ENCODE measurements around the gene OTOP2.

OTOP2 gene

DNA sequence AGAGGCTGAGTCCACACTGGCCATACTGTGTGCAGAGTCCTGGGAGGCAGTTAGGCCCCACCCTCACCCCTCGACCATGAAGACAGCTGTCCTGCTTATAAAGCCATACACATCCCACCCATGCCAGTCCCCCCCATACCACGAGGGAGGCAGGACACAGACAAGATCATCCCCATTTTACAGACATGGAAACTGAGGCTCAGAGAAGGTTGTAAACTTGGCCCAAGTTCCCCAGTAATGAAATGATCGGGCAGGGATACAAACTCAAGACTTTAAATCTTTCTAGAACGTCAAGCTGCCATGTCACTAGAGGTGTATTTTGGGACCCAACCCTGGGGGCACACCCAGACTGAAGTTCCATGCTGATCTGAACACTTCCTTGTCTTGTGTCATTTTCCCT is 32.0 kb downstream of the OTOP2 start:
- no peaks in the 10 kb centered on the region for H3K9me2 ChIP-seq (ENCODE audit: low read depth, low read length)
- no peak overlapping the region for H3K27ac ChIP-seq (ENCODE audit: low read depth, low read length, poor library complexity, severe bottlenecking)
- H2AFZ ChIP-seq (ENCODE audit: low read length) = no peak overlapping the region
- H3K4me2 ChIP-seq (ENCODE audit: low read length) = no peak overlapping the region
- H3K36me3 ChIP-seq (ENCODE audit: insufficient read depth, low read length) = no peaks in the 10 kb centered on the region
- H4K20me1 ChIP-seq (ENCODE audit: insufficient read depth, low read length) = no peaks in the 10 kb centered on the region
- no peak overlapping the region for H3K9ac ChIP-seq (ENCODE audit: low read length)
- H3K27me3 ChIP-seq (ENCODE audit: insufficient read depth, low read length) = no peaks in the 10 kb centered on the region
- no peak overlapping the region for H3K4me3 ChIP-seq (ENCODE audit: low read depth, low read length, poor library complexity, severe bottlenecking)
- H3K9me3 ChIP-seq (ENCODE audit: low read length) = no peaks in the 10 kb centered on the region
- H3K4me1 ChIP-seq (ENCODE audit: insufficient read depth, low read length, severe bottlenecking) = peaks cover 3% of the 10 kb centered on the region
- no peaks in the 10 kb centered on the region for H3K79me2 ChIP-seq (ENCODE audit: insufficient read depth, low read length)
- no peaks in the 10 kb centered on the region for H3F3A ChIP-seq (ENCODE audit: insufficient read depth, low read length)
- TF ChIP-seq, protein P1, sequence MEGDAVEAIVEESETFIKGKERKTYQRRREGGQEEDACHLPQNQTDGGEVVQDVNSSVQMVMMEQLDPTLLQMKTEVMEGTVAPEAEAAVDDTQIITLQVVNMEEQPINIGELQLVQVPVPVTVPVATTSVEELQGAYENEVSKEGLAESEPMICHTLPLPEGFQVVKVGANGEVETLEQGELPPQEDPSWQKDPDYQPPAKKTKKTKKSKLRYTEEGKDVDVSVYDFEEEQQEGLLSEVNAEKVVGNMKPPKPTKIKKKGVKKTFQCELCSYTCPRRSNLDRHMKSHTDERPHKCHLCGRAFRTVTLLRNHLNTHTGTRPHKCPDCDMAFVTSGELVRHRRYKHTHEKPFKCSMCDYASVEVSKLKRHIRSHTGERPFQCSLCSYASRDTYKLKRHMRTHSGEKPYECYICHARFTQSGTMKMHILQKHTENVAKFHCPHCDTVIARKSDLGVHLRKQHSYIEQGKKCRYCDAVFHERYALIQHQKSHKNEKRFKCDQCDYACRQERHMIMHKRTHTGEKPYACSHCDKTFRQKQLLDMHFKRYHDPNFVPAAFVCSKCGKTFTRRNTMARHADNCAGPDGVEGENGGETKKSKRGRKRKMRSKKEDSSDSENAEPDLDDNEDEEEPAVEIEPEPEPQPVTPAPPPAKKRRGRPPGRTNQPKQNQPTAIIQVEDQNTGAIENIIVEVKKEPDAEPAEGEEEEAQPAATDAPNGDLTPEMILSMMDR (IDR thresholded peaks at IDR 0.05; ENCODE audit: low read length) = no peak
- TF ChIP-seq EZH2 (IDR thresholded peaks at IDR 0.05; ENCODE audit: borderline replicate concordance, low read length) = no peak

DNA sequence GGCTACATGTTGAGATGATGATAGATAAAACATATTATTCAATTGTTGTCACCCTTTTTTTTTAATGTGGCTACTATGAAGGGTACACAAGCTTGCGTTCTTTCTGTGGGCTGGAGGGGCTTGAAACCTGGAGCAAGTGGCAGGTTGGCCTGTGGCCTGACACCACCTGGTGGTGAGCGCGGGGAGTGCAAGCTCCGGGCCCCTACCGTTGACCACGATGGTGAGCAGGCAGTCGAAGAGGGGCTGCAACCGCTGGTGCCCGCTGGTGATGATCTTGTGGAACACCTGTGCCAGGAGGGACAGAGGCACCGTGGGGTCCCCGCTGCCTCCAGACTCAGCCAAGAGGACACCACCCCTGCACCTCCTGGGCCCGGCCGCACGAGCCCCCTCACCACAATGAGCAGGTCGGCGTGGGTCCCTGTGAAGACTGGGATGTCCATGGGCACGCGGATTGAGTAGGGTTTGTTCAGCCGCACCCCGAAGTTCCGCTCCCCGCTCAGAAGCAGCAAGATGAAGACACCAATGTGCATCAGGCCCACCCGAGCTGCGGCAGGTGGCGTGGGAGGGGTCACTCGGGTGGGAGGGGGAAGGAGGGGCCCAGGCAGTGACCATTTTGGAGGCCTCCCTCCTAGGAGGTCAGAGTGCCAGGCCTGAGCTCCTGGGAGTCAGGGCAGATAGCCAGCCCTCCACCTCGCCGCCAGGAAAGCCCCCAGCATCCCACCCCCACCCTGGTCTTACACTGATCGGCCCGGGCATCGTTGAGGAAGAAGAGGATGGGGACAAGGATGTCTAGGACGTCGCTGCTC is 34.1 kb downstream of the OTOP2 start:
- TF ChIP-seq, protein P1 (IDR thresholded peaks at IDR 0.05; ENCODE audit: low read length) = peak; percentile 87
- TF ChIP-seq EZH2 (IDR thresholded peaks at IDR 0.05; ENCODE audit: borderline replicate concordance, low read length) = no peak
- peaks cover 3% of the 10 kb centered on the region for H3K4me1 ChIP-seq (ENCODE audit: insufficient read depth, low read length, severe bottlenecking)

DNA sequence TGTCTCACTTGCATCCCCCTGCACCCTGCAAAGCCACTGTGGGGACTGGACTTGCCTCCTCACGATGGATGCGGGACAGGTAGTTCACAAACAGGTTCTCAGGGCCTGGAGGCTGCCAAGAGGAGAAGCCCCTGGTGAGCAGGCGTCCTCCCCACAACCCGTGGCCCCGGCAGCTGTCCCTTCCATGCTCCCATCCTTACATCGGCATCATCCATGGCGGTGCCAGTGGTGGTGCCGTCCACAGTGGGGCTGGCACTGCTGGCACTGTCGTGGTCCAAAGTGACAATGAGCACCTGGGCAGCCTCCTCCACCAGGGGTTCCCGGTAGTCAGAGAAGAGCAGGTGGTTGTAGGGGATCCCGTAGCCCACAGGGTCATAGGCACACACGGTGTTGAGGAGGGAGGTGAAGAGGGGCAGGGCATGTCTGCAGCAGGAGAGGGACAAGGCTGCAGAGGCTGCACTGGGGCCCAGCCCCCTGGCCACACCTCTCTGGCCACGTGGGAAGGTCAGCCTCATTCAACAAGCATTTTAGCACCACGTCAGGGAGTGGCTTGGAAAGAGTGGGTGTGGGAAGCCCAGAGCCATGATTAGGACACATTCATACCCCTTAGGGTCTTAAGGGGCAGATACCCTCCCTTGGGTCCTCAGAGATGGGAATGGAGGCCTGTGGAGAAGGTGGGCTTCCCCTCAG is 35.9 kb downstream of the OTOP2 start:
- H3K36me3 ChIP-seq (ENCODE audit: insufficient read depth, low read length) = no peaks in the 10 kb centered on the region
- H3K27me3 ChIP-seq (ENCODE audit: insufficient read depth, low read length) = no peaks in the 10 kb centered on the region; the same call in 1 of the 2 replicates
- H3K4me3 ChIP-seq (ENCODE audit: low read depth, low read length, poor library complexity, severe bottlenecking) = no peak overlapping the region
- peaks cover 3% of the 10 kb centered on the region for H3K4me1 ChIP-seq (ENCODE audit: insufficient read depth, low read length, severe bottlenecking)
- no peak overlapping the region for H3K4me2 ChIP-seq (ENCODE audit: low read length)
- H4K20me1 ChIP-seq (ENCODE audit: insufficient read depth, low read length) = no peaks in the 10 kb centered on the region
- no peak overlapping the region for H3K9ac ChIP-seq (ENCODE audit: low read length)
- TF ChIP-seq, protein P1 (IDR thresholded peaks at IDR 0.05; ENCODE audit: low read length) = no peak
- H3K9me3 ChIP-seq (ENCODE audit: low read length) = no peaks in the 10 kb centered on the region
- no peaks in the 10 kb centered on the region for H3K79me2 ChIP-seq (ENCODE audit: insufficient read depth, low read length)
- no peaks in the 10 kb centered on the region for H3K9me2 ChIP-seq (ENCODE audit: low read depth, low read length)
- H2AFZ ChIP-seq (ENCODE audit: low read length) = no peak overlapping the region
- no peak overlapping the region for H3K27ac ChIP-seq (ENCODE audit: low read depth, low read length, poor library complexity, severe bottlenecking)
- no peaks in the 10 kb centered on the region for H3F3A ChIP-seq (ENCODE audit: insufficient read depth, low read length)

More for the DNA sequence above, 34.1 kb downstream of the OTOP2 start:
- no peaks in the 10 kb centered on the region for H3K9me2 ChIP-seq (ENCODE audit: low read depth, low read length)
- H4K20me1 ChIP-seq (ENCODE audit: insufficient read depth, low read length) = no peaks in the 10 kb centered on the region
- no peak overlapping the region for H3K27ac ChIP-seq (ENCODE audit: low read depth, low read length, poor library complexity, severe bottlenecking)
- no peak overlapping the region for H3K4me2 ChIP-seq (ENCODE audit: low read length)
- H3F3A ChIP-seq (ENCODE audit: insufficient read depth, low read length) = no peaks in the 10 kb centered on the region
- H3K27me3 ChIP-seq (ENCODE audit: insufficient read depth, low read length) = no peaks in the 10 kb centered on the region
- H3K79me2 ChIP-seq (ENCODE audit: insufficient read depth, low read length) = no peaks in the 10 kb centered on the region
- no peaks in the 10 kb centered on the region for H3K9me3 ChIP-seq (ENCODE audit: low read length)
- no peak overlapping the region for H3K4me3 ChIP-seq (ENCODE audit: low read depth, low read length, poor library complexity, severe bottlenecking)
- no peaks in the 10 kb centered on the region for H3K36me3 ChIP-seq (ENCODE audit: insufficient read depth, low read length)
- H2AFZ ChIP-seq (ENCODE audit: low read length) = no peak overlapping the region
- no peak overlapping the region for H3K9ac ChIP-seq (ENCODE audit: low read length)
